ENCODE data around the gene MSLN.

The MSLN gene

GRCh38 chr16:808085-808386 is 47.5 kb downstream of the MSLN start:
- peak overlapping the region; percentile 84 for H3K4me3 ChIP-seq (ENCODE audit: low read depth, low read length)
- TF ChIP-seq CTCF (IDR thresholded peaks at IDR 0.05; ENCODE audit: low read depth, low read length), result no peak

GRCh38 chr16:813204-813915 is 52.8 kb downstream of the MSLN start:
- H3K4me3 ChIP-seq (ENCODE audit: low read depth, low read length), result no peak overlapping the region
- TF ChIP-seq CTCF (IDR thresholded peaks at IDR 0.05; ENCODE audit: low read depth, low read length), result peak; percentile 58

GRCh38 chr16:813916-814412 is 53.4 kb downstream of the MSLN start:
- TF ChIP-seq CTCF (IDR thresholded peaks at IDR 0.05; ENCODE audit: low read depth, low read length), result no peak
- H3K4me3 ChIP-seq (ENCODE audit: low read depth, low read length), result no peak overlapping the region

GRCh38 chr16:814974-815373 is 54.4 kb downstream of the MSLN start:
- TF ChIP-seq CTCF (IDR thresholded peaks at IDR 0.05; ENCODE audit: low read depth, low read length), result no peak
- H3K4me3 ChIP-seq (ENCODE audit: low read depth, low read length), result no peak overlapping the region

GRCh38 chr16:815861-816260 is 55.3 kb downstream of the MSLN start:
- TF ChIP-seq CTCF (IDR thresholded peaks at IDR 0.05; ENCODE audit: low read depth, low read length), result no peak
- H3K4me3 ChIP-seq (ENCODE audit: low read depth, low read length), result no peak overlapping the region

- TF ChIP-seq CTCF (IDR thresholded peaks at IDR 0.05; ENCODE audit: low read depth, low read length), result no peak
- no peak overlapping the region for H3K4me3 ChIP-seq (ENCODE audit: low read depth, low read length)
Measured at GRCh38 chr16:817001-817906, 56.7 kb downstream of the MSLN start.

GRCh38 chr16:818132-818531 is 57.6 kb downstream of the MSLN start:
- H3K4me3 ChIP-seq (ENCODE audit: low read depth, low read length), result no peak overlapping the region
- TF ChIP-seq CTCF (IDR thresholded peaks at IDR 0.05; ENCODE audit: low read depth, low read length), result no peak

Measured in WI38 (cell line).